Upper lobe of right lung (tissue), 1 donor: ENCODE results near the gene TRIM28. TPM values are rescaled to one million over a fixed set of nuclear protein-coding genes. Genes with fewer than 3 reads are reported as not detected.

Experiments used
- ATAC-seq: fragments of 200-7000 bp; cut with Tn5 transposase; one replicate; pipeline ENCODE4 v1.9.1; 2020; ENCODE audit warnings: mild to moderate bottlenecking, moderate library complexity
- DNase-seq: peaks from one replicate; pipeline ENCODE4 v3.0.0-alpha.2; 2020
- H3K27ac ChIP-seq: fragments of 200-600 bp; one replicate; pipeline ENCODE4 v1.8.0; 2022
- H3K27me3 ChIP-seq: fragments of 200-600 bp; one replicate; pipeline ENCODE4 v1.8.0; 2022; ENCODE audit warnings: mild to moderate bottlenecking
- H3K36me3 ChIP-seq: fragments of 200-600 bp; one replicate; pipeline ENCODE4 v1.8.0; 2022
- H3K4me1 ChIP-seq: fragments of 200-600 bp; one replicate; pipeline ENCODE4 v1.8.0; 2022
- H3K4me3 ChIP-seq: fragments of 200-600 bp; one replicate; pipeline ENCODE4 v1.8.0; 2022; ENCODE audit warnings: mild to moderate bottlenecking
- H3K9me3 ChIP-seq: fragments of 200-600 bp; one replicate; pipeline ENCODE4 v1.8.0; 2022
- intact Hi-C: fragments of 100-400 bp; cut with DNase I; formaldehyde crosslinking; loops from one replicate; pipeline ENCODE4 v1.11.0; 2022
- total RNA-seq: library from RNA; stranded (reverse); fragmentation: NEBNext Ultra II Directional; extraction: Animal tissue kit (Norgen Biotek cat#: 25700); gene quantifications from one replicate; pipeline ENCODE4 v1.2.1, GENCODE V29; 2021
- TF ChIP-seq, protein P1 (sequence below): fragments of 200-600 bp; IDR thresholded peaks from one replicate; pipeline ENCODE4 v1.8.0; 2022; ENCODE audit warnings: antibody characterized with exemption
- donor health status: DM: no; HTN: yes; CAD: no; lungs with severe emphysema.

TRIM28 gene
- total RNA-seq, 1 donor from 2014 or later, result 199 TPM

DNA sequence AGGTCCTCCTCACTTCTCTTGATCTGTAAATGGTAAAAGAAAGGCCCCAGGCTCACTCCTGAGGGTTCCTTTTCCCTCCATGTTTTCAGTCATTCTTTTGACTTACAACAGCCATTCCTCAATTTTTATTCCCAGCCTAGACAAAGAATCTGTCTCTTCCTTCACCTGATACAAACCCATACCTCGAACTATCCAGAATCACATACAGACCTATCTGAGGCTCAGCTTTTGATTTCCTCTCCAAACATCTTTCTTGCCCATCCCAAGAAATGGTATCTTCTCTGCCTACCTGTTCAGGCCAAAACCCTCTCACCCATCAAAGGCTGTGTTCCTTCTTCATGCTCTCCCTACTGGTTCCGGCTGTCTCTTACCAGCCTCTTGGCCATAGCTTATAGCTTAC is 8.8 kb downstream of the TRIM28 start:
- Histone ChIP-seq H3K27ac (no peak overlapping the region), H3K27me3 (no peaks in the 10 kb centered on the region), H3K36me3 (peaks cover 76% of the 10 kb centered on the region), H3K9me3 (no peaks in the 10 kb centered on the region), H3K4me3 (no peak overlapping the region), H3K4me1 (peaks cover 32% of the 10 kb centered on the region)
- TF ChIP-seq, protein P1, sequence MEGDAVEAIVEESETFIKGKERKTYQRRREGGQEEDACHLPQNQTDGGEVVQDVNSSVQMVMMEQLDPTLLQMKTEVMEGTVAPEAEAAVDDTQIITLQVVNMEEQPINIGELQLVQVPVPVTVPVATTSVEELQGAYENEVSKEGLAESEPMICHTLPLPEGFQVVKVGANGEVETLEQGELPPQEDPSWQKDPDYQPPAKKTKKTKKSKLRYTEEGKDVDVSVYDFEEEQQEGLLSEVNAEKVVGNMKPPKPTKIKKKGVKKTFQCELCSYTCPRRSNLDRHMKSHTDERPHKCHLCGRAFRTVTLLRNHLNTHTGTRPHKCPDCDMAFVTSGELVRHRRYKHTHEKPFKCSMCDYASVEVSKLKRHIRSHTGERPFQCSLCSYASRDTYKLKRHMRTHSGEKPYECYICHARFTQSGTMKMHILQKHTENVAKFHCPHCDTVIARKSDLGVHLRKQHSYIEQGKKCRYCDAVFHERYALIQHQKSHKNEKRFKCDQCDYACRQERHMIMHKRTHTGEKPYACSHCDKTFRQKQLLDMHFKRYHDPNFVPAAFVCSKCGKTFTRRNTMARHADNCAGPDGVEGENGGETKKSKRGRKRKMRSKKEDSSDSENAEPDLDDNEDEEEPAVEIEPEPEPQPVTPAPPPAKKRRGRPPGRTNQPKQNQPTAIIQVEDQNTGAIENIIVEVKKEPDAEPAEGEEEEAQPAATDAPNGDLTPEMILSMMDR, result no peak
- ATAC-seq (no peak), DNase-seq (no peak)
- intact Hi-C loops, result no loop called here

DNA sequence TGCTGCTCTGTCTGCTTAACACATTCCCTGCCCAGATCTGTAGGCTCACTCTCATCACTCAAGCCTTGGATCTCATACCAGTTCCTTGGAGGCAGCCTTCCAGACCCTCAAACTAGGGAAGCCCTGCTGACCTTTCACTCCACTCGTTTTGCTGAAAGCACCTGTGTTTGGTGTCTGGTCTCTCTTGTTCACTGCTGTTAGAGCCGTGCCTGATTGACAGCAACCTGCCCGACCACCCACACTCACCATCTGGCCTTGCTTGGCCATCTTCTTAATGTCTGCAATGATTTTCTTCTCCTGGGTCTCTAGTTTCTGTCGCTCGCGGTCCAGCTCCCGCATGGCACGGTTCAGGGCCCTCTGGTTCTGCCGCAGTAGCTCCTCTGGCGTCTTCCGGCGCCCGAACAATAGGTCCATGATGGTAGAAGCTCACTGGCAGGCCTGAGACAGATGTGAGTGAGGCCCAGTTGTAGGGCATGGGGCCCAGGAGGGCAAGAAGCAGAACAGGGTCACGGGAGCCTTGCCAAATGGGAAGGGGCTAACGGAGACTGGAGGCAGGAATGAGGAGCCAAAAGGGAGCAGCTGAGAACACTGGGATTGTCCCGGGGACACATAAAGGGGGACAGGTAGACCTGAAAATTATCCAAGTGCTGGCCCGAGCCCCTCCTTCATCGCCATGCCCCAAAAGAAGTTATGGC is 10.1 kb downstream of the TRIM28 start:
- ATAC-seq (no peak), DNase-seq (no peak)
- Histone ChIP-seq H3K4me3 (peak overlapping the region; percentile 87), H3K4me1 (peaks cover 32% of the 10 kb centered on the region), H3K9me3 (no peaks in the 10 kb centered on the region), H3K27ac (peak overlapping the region; percentile 94), H3K27me3 (no peaks in the 10 kb centered on the region), H3K36me3 (peaks cover 63% of the 10 kb centered on the region)
- TF ChIP-seq, protein P1, result no peak
- intact Hi-C loops, result no loop called here

DNA sequence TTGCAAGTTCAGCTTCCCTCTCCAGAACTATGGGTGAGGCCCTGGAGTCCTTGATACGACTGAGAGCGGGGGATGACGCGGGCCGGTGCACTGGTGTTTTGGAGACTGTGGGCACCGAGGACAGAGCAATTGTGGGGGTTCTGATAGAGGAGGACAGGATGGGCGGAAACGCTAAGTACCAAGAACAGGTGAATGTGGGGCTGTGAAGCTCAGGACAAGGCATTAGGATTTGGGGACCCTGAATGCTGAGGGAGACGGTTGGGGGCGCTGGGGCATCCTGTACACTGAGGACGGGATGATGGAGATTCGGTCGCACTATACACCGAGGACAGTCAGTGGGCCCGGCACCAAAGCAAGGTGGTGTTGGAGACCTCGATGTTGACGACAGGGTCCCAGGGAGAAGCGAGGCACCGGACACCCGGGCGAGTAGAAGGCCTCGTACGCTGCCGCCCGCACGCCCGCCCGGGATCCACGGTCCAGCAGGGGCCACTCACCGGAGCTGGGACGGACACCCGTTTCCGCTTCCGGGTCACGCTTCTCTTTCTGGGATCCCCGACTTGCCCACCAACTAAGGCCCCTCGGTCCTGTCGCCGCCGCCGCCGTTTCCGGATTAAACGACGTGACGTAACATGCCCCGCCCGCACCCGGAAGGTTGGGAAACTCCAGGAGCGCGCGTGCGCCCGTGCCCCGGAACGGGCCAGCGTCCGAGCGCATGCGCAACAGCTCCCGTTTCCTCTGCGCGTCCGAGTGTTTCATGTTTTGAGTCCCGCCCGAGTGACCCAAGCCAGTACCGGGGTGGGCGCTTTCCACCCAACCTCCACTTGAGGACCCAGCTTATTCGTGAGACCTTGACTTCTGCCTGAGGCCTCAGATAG is 10.9 kb downstream of the TRIM28 start, which contains the start of gene CHMP2A:
CHMP2A (minus strand) TSS at position 612 of the 875 bp plus-strand sequence. CDS start 893 bp downstream, outside the sequence.
- intact Hi-C loops, result no loop called here
- no peaks in the 10 kb centered on the region for H3K27me3 ChIP-seq
- H3K4me3 ChIP-seq, result peak within 1 kb of the TSS; percentile 87
- H3K36me3 ChIP-seq, result peaks cover 55% of the 10 kb centered on the region
- peak; percentile 99 for DNase-seq
- no peaks in the 10 kb centered on the region for H3K9me3 ChIP-seq
- ATAC-seq, result peak; percentile 60
- peaks cover 34% of the 10 kb centered on the region for H3K4me1 ChIP-seq
- H3K27ac ChIP-seq, result peak within 1 kb of the TSS; percentile 94
- TF ChIP-seq, protein P1, result no peak

DNA sequence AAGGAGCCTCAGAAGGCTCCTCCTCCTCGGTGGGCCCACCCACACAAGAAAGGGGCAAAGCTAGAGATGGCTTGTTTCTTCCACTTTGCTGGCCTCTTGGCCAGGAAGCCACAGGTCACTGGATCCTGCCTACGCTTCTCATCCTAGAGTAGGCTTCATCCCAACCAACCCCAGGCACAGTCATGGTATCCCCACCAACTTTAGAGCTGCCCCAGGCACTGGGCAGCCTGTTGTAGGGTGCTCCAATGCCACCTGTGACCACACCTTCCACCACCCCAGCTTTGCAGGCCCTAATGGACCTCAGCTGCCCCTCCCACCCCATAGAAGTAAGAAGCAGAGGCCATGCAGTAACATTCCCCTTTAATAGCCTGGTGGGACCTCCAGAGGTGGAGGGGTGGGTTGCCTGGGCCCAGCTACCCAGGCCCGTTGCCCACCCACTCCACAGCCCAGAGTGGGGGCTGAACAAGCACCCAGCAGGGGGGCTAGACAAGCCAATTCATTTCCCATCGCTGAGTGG is 11.6 kb downstream of the TRIM28 start:
- TF ChIP-seq, protein P1, result no peak
- intact Hi-C loops, result no loop called here
- Histone ChIP-seq H3K27ac (peak overlapping the region; percentile 94), H3K36me3 (peaks cover 48% of the 10 kb centered on the region), H3K4me1 (peaks cover 37% of the 10 kb centered on the region), H3K9me3 (no peaks in the 10 kb centered on the region), H3K4me3 (peak overlapping the region; percentile 87), H3K27me3 (no peaks in the 10 kb centered on the region)
- ATAC-seq, result no peak
- DNase-seq, result no peak

DNA sequence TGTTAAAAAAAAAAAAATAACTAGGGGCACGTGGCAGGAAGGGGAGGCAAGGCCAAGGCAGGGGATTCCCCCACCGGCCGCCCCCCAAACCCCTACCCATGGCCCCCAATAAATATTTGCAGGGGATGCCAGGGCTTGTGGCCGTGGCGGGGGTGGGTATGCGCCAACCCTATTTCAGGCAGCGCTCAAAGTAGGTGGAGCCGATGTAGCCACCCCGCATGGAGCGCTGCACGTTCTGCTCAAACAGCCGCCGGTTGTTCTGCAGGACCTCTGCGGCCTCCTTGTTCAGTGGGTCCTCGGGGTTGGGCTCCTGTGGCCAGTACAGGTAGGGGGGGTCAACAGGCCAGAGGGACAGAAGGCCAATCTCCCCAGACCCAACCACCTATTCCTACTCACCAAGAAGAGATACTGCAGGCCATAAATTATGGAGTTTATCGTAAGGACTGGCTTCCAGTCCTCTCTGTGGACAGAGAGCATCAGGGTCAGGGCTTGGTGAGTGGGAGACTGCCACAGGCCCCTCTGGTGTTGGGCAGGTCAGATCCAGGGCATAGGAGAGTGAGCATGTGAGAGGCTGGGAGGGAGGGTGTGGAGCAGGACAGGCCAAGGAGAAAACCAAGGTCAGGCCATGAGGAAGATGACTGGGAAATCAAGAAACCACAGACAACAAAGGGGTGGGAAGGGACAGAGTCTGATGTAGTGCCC is 12.2 kb downstream of the TRIM28 start:
- intact Hi-C loops, result no loop called here
- TF ChIP-seq, protein P1, result no peak
- DNase-seq (no peak), ATAC-seq (no peak)
- H3K4me3 ChIP-seq, result no peak overlapping the region
- no peaks in the 10 kb centered on the region for H3K9me3 ChIP-seq
- H3K27ac ChIP-seq, result no peak overlapping the region
- peaks cover 42% of the 10 kb centered on the region for H3K36me3 ChIP-seq
- no peaks in the 10 kb centered on the region for H3K27me3 ChIP-seq
- H3K4me1 ChIP-seq, result peaks cover 37% of the 10 kb centered on the region
